GM13976 (cell line): ENCODE results near the gene RPL35.

Source experiments
- DNase-seq: peaks from one replicate; pipeline ENCODE4 v3.0.0; 2012; ENCODE audit warnings: low spot score
- in situ Hi-C: fragments of 300-500 bp; cut with MboI; formaldehyde crosslinking; loops from one replicate; pipeline ENCODE4 v1.12.0; 2022; ENCODE audit warnings: low sequenced_read_pairs, mixed read lengths, inconsistent platforms; ENCODE audit not compliant: unreplicated experiment
- TF ChIP-seq, protein P1 (sequence below): IDR thresholded peaks from 2 replicates; pipeline ENCODE4 v1.5.1; 2012; ENCODE audit warnings: borderline replicate concordance, mild to moderate bottlenecking; ENCODE audit not compliant: insufficient read depth; ENCODE audit errors: extremely low read depth, missing control alignments, control extremely low read depth

Gene RPL35

DNA sequence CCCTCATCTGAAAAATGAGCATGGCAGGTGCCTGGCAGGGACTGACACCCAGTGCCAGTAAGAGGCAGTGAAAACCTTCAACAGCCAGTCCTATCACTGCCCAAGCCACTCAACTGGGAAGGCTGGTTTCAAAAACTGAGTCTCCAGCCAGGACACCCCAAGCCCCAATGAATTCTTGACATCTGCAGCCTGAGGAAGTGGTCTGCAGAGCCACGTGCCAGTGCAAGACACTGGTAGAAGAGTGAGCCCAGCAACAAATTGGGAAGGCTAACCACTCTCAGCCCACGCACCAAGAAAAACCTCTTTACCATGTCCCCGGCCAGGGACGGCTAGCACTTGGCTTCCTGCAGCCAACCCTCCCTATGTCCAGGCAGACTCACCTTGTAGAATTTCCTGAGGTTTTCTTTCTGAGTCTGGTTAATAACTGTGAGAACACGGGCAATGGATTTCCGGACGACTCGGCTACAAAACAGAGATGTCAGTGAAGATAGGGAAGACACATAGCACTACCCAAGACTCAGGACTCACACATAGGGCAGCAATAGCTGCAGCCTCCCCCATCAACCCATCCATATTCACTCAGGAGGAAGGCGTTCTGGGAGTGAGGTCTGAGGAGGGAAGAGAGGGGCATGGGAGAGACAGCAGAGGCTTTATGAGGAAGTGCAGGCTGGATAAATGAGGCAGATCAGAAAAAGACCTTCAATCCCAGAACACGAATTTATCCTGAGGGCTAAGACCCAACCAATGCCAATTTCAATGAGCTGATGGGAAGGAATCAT lies 1.8 kb downstream of the RPL35 start:
- DNase-seq: no peak
- TF ChIP-seq, protein P1, sequence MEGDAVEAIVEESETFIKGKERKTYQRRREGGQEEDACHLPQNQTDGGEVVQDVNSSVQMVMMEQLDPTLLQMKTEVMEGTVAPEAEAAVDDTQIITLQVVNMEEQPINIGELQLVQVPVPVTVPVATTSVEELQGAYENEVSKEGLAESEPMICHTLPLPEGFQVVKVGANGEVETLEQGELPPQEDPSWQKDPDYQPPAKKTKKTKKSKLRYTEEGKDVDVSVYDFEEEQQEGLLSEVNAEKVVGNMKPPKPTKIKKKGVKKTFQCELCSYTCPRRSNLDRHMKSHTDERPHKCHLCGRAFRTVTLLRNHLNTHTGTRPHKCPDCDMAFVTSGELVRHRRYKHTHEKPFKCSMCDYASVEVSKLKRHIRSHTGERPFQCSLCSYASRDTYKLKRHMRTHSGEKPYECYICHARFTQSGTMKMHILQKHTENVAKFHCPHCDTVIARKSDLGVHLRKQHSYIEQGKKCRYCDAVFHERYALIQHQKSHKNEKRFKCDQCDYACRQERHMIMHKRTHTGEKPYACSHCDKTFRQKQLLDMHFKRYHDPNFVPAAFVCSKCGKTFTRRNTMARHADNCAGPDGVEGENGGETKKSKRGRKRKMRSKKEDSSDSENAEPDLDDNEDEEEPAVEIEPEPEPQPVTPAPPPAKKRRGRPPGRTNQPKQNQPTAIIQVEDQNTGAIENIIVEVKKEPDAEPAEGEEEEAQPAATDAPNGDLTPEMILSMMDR: no peak
- in situ Hi-C loops: loop anchor here (25.0 kb wide), 1 partner anchor 502 kb away; no protein-coding TSS in a partner anchor

DNA sequence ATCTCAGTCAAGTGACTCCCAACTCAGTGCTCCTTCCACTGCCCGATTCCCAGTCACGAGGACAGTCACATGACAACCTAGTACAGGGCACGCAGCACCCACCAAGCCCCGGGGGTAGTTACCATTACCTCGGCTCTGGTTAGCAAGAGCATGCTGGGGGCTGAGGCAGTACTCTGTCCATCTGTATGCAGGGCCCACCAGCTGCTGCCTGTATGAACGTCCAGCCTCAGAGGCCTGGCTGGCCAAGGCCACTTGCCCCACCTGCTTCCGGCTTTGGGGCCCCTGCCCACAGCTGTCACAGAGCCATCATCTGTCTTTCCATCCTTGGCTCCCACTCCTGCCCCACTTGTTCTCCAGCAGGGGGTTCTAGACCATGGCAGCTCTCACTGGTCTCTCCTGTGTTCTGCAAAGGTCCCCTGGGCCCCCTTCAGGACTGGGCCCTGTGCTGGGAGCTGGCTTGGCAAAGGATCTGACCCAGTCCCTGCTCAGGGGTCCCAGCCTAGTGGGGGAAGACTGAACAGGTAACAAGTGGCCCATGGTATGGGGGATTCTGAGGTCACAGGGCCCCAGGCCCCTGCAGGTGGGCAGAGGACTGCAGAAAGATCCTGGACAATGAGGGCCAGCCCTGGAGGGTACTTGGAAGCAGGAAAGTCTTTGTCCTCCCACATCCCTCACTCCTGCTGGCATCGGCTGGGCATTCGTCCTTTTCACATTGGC lies 3.3 kb downstream of the RPL35 start:
- no peak for DNase-seq
- TF ChIP-seq, protein P1: no peak
- in situ Hi-C loops: loop anchor here (25.0 kb wide), 1 partner anchor 504 kb away; no protein-coding TSS in a partner anchor

GRCh38 chr9:124857533-124858162 lies 4.1 kb downstream of the RPL35 start:
- TF ChIP-seq, protein P1: no peak
- DNase-seq: no peak
- in situ Hi-C loops: loop anchor here (25.0 kb wide), 1 partner anchor 505 kb away; no protein-coding TSS in a partner anchor

- in situ Hi-C loops: loop anchor here (25.0 kb wide), 1 partner anchor 506 kb away; no protein-coding TSS in a partner anchor
- TF ChIP-seq, protein P1: peak; percentile 17
- DNase-seq: no peak
Observed at GRCh38 chr9:124855944-124856765, 5.6 kb downstream of the RPL35 start.

DNA sequence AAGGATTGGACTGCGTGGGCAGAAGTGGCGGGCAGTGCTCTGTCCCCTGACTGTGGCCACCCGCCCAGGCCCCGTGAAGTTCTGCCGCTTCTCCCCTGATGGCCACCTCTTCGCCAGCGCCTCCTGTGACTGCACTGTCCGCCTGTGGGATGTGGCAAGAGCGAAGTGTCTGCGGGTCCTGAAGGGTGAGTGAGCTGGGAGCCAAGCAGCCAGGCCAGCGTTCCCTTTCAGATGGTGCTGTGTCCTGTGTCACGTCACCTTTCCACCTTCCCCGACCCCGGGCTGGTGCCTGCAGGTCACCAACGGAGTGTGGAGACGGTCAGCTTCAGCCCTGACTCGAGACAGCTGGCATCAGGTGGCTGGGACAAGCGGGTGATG lies 6.2 kb downstream of the RPL35 start:
- no peak for DNase-seq
- in situ Hi-C loops: loop anchor here (25.0 kb wide), 1 partner anchor 507 kb away; no protein-coding TSS in a partner anchor
- TF ChIP-seq, protein P1: no peak
